NCI-H2196 (cell line): ENCODE measurements around the gene FOXL3.
"Not testable (repeated sequence)": the region's sequence is repeated elsewhere in the genome, so short reads cannot be mapped to it uniquely, and the experiment has no call there.

Source experiments
- DNase-seq: peaks from one replicate; lab custom pipeline; 2025; ENCODE audit not compliant: unreplicated experiment; lab: John Stamatoyannopoulos, UW

FOXL3 gene

DNA sequence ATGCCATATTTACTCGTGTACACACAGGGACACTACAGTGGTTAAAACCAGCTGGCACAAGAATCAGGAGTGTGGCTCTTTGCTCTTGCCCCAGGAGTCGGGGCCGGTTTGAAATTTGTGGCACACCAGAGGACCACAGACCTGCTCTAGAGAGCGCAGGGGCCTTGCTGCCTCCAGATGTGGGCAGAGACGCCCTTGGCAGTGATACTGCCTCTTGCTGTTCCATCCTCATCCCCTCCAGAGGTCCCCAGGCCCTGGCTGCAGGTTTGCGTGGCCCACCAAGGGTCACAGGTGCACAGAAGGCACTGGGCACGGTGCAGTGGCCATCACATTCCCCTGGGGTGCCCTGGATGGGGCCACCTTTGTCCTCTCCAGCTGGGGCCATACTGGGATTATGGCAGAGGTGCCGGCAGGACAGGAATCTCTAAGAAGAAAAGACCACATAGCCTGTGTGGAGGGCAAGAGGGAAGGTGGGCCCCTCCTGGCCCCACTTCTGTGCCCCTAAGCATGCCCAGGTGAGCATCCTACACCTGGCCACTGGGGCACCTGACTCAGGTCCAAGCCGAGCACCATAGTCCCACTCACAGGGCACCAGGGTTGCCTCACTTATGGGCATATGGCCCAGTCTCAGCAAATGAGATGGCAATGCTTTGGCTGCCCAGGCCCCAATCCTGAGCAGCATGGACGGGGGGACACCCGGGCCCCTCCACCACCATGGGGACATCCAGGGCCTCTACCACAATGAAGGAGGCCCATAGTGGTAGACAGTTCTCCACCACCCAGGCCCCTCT is 45.6 kb downstream of the FOXL3 start:
- DNase-seq = no peak

DNA sequence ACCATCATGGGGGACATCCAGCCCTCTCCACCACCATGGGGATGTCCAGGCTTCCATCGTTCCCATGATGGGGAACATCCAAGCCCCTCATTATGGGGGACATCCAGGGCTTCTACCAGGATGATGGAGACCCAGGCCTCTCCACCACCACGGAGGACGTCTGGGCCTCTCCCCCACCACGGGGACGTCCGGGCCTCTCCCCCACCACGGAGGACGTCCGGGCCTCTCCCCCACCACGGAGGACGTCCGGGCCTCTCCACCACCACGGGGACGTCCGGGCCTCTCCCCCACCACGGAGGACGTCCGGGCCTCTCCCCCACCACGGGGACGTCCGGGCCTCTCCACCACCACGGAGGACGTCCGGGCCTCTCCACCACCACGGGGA is 46.2 kb downstream of the FOXL3 start:
- DNase-seq = not testable (repeated sequence)

DNA sequence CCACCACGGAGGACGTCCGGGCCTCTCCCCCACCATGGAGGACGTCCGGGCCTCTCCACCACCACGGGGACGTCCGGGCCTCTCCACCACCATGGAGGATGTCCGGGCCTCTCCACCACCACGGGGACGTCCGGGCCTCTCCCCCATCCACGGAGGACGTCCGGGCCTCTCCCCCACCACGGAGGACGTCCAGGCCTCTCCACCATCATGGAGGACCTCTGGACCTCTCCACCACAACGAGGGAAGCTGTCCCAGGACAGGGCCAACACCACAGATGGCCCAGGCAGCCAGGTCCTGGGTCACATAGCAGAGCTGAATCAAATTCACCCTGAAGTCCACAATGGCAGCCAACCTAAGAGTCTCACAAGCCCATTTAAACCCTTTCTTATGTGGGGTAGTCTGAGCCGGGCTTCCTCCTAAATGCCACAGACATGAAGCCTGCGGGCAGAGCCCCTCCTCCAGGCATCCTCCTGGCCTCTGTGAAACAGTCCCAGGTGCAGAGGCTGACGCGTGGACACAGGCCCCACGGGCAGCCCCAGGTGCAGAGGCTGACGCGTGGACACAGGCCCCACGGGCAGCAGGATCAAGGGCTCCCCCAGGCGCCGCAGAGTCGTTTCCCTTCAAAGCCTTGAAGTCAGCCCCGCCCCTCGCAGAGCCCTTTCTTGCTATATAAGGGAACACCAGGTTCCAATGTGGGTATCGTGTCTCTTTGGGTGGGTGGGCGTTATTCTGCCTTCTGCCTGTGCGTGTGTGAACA is 47.0 kb downstream of the FOXL3 start:
- no peak for DNase-seq

DNA sequence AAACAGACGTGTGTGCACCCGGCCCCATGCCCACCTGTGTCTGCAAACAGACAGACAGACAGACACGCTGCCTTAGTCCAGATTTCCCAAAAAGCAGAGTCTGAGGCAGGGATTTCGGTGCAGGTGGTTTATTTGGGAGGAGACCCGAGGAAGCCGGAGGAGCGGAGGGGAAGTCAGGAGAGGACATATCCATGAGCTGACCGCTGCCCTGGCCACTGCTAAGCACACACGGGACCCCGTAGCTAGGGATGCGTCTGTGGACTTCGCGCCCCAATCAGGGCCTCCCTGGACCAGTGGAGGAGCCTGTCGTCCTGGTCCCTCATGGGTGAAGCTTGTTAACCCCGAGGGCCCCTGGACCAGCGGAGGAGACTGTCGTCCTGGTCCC is 47.6 kb downstream of the FOXL3 start:
- DNase-seq = no peak

DNA sequence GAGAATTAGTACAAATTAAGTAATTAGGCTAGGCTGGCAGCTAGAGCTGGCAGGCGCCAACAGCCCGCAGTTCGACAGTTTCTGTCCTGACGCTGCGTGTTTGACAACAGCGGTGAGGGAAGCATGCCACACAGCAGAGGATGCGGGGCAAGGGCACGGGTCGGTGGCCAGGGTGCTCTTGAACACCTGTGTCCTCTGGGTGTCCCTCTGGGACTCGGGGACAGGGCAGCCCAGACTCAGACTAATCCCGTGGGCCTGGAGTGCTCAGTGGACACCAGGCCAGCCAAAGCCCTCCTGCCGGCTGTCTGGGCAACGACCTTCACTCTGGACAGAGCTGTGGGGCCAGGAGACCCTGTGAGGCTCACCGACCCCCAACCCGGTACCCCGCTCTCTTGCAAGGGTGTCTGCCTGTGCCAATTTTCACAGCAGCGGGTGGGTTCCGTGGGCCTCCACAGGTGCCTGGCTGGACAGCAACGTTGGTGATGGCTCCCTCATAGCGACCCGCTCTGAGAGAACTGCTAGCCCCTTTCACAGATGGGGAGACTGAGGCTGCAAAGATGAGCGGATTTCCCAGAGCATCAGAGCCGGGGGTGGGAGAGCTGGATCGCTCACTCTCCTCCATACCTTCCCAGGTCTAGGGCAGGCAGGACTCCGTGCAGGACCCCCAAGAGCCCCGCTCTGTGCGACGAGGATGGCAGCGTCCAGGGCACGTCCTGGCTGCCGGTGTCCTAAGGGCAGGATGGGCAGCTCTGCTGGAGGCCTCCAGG is 48.5 kb downstream of the FOXL3 start:
- no peak for DNase-seq

DNA sequence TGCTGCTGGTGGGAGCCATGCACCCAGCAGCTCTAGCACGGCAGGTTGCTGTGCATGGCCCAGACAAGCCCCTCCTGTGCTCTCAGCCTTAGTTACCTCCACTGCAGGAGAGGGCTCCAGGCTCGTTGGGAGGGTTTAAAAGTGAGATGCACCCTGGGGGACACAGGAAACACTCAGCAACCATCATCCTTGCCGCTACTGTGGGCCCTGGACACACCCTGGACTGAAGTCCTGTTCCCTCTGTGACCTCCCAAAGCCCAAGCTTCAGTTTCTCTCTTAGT is 49.0 kb downstream of the FOXL3 start:
- DNase-seq = no peak

DNA sequence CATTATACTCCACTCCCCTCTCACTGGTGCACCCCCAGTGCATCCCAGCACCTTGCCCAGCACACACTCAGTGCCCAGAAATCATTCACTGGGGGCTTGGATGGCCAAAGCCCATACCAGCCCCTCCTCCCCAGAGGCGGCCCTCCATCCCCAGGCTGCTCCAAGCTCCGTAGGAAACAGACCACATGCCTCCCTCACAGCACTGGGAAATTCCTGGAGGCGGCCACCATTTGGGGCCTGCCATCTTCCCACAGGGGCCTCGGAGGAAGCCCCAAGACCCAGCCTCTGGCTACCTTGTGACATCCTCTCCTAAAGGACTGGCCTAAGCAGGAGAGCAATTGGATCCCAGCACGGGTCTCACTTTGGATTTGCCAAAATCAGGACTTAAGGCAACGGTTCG is 49.7 kb downstream of the FOXL3 start:
- DNase-seq = no peak

DNA sequence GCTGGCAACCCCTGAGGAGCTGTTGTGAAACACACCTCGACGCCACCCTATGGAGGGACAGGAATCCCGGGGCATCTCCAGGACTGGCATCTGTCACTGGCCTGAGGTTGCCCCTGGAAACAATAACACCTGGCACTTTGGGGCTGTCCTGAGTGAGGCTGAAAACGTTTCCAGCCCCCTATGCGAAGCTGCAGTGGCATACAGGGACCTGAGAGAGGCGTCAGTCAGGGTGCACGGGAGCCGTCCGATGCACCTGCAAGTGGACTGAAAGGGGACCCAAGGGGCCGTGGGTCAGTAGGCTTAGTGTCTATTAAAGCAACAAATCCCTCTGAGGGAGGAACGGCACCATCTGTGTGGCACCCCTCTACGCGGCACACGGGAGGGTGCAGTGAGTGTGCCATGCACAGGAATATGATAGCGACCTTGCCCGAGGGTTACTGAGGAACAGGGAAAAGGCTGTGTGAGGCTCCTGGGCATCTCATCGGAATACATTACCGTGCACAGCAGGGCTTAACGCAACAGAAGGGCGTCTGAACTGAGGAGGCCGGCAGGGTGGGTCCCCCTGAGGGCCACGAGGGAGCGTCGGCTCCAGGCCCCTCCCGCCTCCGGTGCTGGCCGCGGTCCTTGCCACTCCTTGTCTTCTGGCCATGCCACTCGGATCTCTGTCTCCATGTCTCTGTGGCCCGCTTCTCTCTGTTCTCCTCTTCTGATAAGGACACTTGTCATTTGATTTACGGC is 50.4 kb downstream of the FOXL3 start:
- no peak for DNase-seq
